Measurements from ENCODE around the gene GCG.

- no peak for TF ChIP-seq MAX (IDR thresholded peaks at IDR 0.05)
- no peak for TF ChIP-seq CTCF (IDR thresholded peaks at IDR 0.05 in 2 of 3, conservative IDR thresholded peaks at IDR 0.05 in 1 of 3; ENCODE audit: borderline replicate concordance in 1 of 3, insufficient read depth in 1 of 3, low read depth in 2 of 3, low read length in 2 of 3)
- no peak for TF ChIP-seq POLR2A (IDR thresholded peaks at IDR 0.05; ENCODE audit: borderline replicate concordance, extremely low read depth, insufficient read depth, insufficient read length)
- TF ChIP-seq CBX3 (IDR thresholded peaks at IDR 0.05; ENCODE audit: low read depth) = no peak
Observed at GRCh38 chr2:162113776-162114168, 38.3 kb downstream of the GCG start.

Data from HCT116 (cell line).